HepG2 (cell line): ENCODE measurements around the gene KLHL17. TPM values are rescaled to one million over a fixed set of nuclear protein-coding genes. Genes with fewer than 3 reads are reported as not detected.

ENCODE experiments used
- ATRX ChIP-seq: sonication (generic); formaldehyde crosslinking; IDR thresholded peaks from 2 replicates; pipeline ENCODE4 v1.4.0; 2020; ENCODE audit warnings: missing genetic modification reagents, borderline replicate concordance
- HES4 ChIP-seq: sonication (generic); formaldehyde crosslinking; IDR thresholded peaks from 2 replicates; pipeline ENCODE4 v1.9.0; 2021; ENCODE audit warnings: mild to moderate bottlenecking, missing genetic modification reagents, borderline replicate concordance
- KAT8 ChIP-seq: IDR thresholded peaks from 2 replicates; pipeline ENCODE4 v1.6.1; 2016; ENCODE audit warnings: missing genetic modification reagents, missing compliant biosample characterization
- KLF11 ChIP-seq: IDR thresholded peaks from 2 replicates; pipeline ENCODE4 v1.6.1; 2016; ENCODE audit warnings: missing compliant biosample characterization
- MIER3 ChIP-seq: IDR thresholded peaks from 2 replicates; pipeline ENCODE4 v1.6.1; 2016; ENCODE audit warnings: missing compliant biosample characterization, borderline replicate concordance
- U2AF2 ChIP-seq: fragments of 200-400 bp; formaldehyde crosslinking; IDR thresholded peaks from 2 replicates; pipeline ENCODE4 v1.6.1; 2017; ENCODE audit warnings: low read depth, mild to moderate bottlenecking, low read length
- ZFX ChIP-seq: sonication (generic); formaldehyde crosslinking; IDR thresholded peaks from 2 replicates; pipeline ENCODE4 v1.4.0; 2020; ENCODE audit warnings: mild to moderate bottlenecking, low read depth, missing genetic modification reagents, moderate library complexity
- ZIK1 ChIP-seq: sonication (generic); formaldehyde crosslinking; IDR thresholded peaks from 2 replicates; pipeline ENCODE4 v1.5.0; 2020; ENCODE audit warnings: mild to moderate bottlenecking, low read depth, missing genetic modification reagents, borderline replicate concordance
- ZNF383 ChIP-seq: sonication (generic); formaldehyde crosslinking; IDR thresholded peaks from 2 replicates; pipeline ENCODE4 v1.4.0; 2020; ENCODE audit warnings: missing genetic modification reagents, mild to moderate bottlenecking, borderline replicate concordance
- ZNF430 ChIP-seq: sonication (generic); formaldehyde crosslinking; IDR thresholded peaks from 2 replicates; pipeline ENCODE4 v1.9.0; 2021; ENCODE audit warnings: mild to moderate bottlenecking, missing genetic modification reagents
- ZNF572 ChIP-seq: sonication (generic); formaldehyde crosslinking; IDR thresholded peaks from 2 replicates; pipeline ENCODE4 v1.5.1; 2020; ENCODE audit warnings: mild to moderate bottlenecking, missing genetic modification reagents
- ZNF589 ChIP-seq: sonication (generic); formaldehyde crosslinking; conservative IDR thresholded peaks from 2 replicates; pipeline ENCODE4 v1.8.0; 2022; ENCODE audit warnings: mild to moderate bottlenecking, moderate library complexity, missing genetic modification reagents
- ZNF879 ChIP-seq: sonication (generic); formaldehyde crosslinking; IDR thresholded peaks from 2 replicates; pipeline ENCODE4 v1.8.1; 2023; ENCODE audit warnings: missing genetic modification reagents
- ZSCAN31 ChIP-seq: sonication (generic); formaldehyde crosslinking; IDR thresholded peaks from 2 replicates; pipeline ENCODE4 v1.5.0; 2020; ENCODE audit warnings: low read depth, mild to moderate bottlenecking, missing genetic modification reagents
- polyA plus RNA-seq, 8 experiments: library from polyadenylated mRNA; depleted of rRNA in 3 of 8; stranded (reverse) in 7 of 8; unstranded in 1 of 8; fragments of >200 nt; fragmentation: Illumina TruSeq in 4 of 8; extraction: Trizol in 4 of 8; gene quantifications; 2 replicates each; pipeline versions ENCODE4 v1.2.1 to v1.2.3, GENCODE V29; 2011 to 2016; ENCODE audit warnings: low read depth in 4 of 8, missing spikeins in 1 of 8, mixed read lengths in 1 of 8; ENCODE audit not compliant: insufficient read depth in 1 of 8
- total RNA-seq, 5 experiments: library from RNA; depleted of rRNA; stranded (reverse); fragments of >200 nt; fragmentation: Illumina TruSeq; extraction: Trizol; gene quantifications; 2 replicates each; pipeline ENCODE4 v1.2.3, GENCODE V29; 2016; ENCODE audit warnings: low read depth in 1 of 5
- TF ChIP-seq, protein P1 (sequence below): sonication (generic); formaldehyde crosslinking; IDR thresholded peaks from 2 replicates; pipeline ENCODE4 v1.5.1; 2020; ENCODE audit warnings: mild to moderate bottlenecking, missing genetic modification reagents
- TF ChIP-seq, protein P2 (sequence below): sonication (generic); formaldehyde crosslinking; IDR thresholded peaks from 2 replicates; pipeline ENCODE4 v1.4.0; 2020; ENCODE audit warnings: missing genetic modification reagents
- TF ChIP-seq, protein P3 (sequence below): sonication (generic); formaldehyde crosslinking; IDR thresholded peaks from 2 replicates; pipeline ENCODE4 v1.5.1; 2020; ENCODE audit warnings: missing genetic modification reagents, mild to moderate bottlenecking, borderline replicate concordance
- TF ChIP-seq, protein P4 (sequence below): sonication (generic); formaldehyde crosslinking; IDR thresholded peaks from 2 replicates; pipeline ENCODE4 v1.4.0; 2020; ENCODE audit warnings: missing genetic modification reagents
- TF ChIP-seq, protein P5 (sequence below): sonication (generic); formaldehyde crosslinking; IDR thresholded peaks from 2 replicates; pipeline ENCODE4 v1.9.0; 2021; ENCODE audit warnings: missing genetic modification reagents, borderline replicate concordance

Gene KLHL17
- total and polyA plus RNA-seq, 2 of the 13 experiments (the other 11 are each of a cell fraction or from before 2014, with no cell fraction given) = 9.3 to 24.7 TPM

DNA sequence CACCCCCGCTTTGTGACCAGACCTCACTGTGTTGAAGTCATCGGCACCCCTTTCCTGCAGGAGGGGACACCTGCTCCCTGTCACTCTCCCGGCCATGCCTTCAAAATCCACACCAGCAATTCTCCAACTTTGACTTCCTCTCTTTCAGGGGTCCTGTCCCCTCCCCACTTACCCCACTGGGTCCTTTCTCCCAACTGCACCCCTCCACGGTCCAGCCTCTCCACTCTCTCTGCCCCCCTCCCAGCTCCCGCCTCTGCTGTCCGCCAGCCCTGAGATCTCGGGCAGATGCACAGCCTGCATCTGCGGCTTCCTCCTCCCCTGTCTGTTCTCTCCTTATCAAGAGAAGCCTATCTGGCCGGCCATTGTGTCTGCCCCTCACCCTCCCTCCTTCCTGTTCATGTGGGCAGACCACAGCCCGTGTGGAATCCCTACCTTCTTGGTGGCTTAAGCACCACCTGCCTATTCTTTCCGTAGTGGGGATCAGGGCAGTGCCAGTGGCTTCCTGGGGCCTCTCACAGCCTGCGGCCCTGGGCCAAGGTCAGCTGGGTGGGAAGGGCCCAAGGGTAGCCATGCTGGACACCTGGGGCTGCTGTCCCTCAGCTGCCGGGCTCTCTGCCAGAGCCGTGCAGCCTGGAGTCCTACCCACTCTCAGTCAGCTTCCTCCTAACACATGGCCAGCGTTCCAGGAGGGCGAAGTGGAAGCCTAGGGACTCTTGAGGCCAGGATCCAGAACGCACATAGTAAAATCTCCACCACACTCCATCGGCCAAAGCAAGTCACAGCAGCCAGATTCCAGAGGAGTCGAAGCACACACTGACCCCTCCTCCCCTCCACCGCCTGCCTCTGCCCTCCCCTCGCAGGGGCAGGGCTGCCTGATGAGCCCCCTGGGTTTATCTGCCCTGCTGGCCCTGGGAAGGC is 44.7 kb downstream of the KLHL17 start (continued):
- TF ChIP-seq, protein P1, sequence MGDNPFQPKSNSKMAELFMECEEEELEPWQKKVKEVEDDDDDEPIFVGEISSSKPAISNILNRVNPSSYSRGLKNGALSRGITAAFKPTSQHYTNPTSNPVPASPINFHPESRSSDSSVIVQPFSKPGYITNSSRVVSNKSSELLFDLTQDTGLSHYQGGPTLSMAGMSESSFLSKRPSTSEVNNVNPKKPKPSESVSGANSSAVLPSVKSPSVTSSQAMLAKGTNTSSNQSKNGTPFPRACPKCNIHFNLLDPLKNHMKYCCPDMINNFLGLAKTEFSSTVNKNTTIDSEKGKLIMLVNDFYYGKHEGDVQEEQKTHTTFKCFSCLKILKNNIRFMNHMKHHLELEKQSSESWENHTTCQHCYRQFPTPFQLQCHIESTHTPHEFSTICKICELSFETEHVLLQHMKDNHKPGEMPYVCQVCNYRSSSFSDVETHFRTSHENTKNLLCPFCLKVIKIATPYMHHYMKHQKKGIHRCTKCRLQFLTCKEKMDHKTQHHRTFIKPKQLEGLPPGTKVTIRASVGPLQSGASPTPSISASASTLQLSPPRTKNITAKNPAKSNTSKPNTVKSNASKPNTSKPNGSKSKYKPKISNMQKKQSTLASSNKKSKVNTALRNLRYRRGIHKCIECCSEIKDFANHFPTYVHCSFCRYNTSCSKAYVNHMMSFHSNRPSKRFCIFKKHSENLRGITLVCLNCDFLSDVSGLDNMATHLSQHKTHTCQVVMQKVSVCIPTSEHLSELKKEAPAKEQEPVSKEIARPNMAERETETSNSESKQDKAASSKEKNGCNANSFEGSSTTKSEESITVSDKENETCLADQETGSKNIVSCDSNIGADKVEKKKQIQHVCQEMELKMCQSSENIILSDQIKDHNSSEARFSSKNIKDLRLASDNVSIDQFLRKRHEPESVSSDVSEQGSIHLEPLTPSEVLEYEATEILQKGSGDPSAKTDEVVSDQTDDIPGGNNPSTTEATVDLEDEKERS (CRISPR knock-in tag) = no peak
- TF ChIP-seq, protein P2, sequence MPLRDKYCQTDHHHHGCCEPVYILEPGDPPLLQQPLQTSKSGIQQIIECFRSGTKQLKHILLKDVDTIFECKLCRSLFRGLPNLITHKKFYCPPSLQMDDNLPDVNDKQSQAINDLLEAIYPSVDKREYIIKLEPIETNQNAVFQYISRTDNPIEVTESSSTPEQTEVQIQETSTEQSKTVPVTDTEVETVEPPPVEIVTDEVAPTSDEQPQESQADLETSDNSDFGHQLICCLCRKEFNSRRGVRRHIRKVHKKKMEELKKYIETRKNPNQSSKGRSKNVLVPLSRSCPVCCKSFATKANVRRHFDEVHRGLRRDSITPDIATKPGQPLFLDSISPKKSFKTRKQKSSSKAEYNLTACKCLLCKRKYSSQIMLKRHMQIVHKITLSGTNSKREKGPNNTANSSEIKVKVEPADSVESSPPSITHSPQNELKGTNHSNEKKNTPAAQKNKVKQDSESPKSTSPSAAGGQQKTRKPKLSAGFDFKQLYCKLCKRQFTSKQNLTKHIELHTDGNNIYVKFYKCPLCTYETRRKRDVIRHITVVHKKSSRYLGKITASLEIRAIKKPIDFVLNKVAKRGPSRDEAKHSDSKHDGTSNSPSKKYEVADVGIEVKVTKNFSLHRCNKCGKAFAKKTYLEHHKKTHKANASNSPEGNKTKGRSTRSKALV = no peak
- TF ChIP-seq ZNF589 (CRISPR knock-in tag) (no peak), ZNF572 (CRISPR knock-in tag) (no peak; the same call in 1 of the 2 replicates), ZSCAN31 (CRISPR knock-in tag) (no peak; the same call in 1 of the 2 replicates), HES4 (CRISPR knock-in tag) (no peak), ZNF879 (CRISPR knock-in tag) (0 out of 2 replicates have a peak, but pooled peaks have one; percentile 33), KAT8 (CRISPR knock-in tag) (no peak), ZNF383 (0 out of 2 replicates have a peak, but pooled peaks have one; percentile 6), U2AF2 (no peak), KLF11 (CRISPR knock-in tag) (no peak), MIER3 (no peak), ZNF430 (CRISPR knock-in tag) (peak; percentile 52), ZFX (CRISPR knock-in tag) (peak; percentile 80), ZIK1 (no peak), ATRX (CRISPR knock-in tag) (no peak)
- TF ChIP-seq, protein P3, sequence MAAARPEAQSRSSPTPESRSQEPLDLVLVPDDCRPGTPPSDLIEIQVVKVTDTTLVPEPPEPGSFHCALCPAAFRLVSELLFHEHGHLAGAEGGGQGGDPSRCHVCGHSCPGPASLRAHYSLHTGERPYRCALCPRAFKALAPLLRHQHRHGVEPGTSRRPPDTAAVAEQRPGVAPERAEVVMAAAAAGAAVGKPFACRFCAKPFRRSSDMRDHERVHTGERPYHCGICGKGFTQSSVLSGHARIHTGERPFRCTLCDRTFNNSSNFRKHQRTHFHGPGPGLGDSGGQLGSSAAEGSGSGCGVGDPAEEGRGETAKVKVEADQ (CRISPR knock-in tag) = no peak
- TF ChIP-seq, protein P4, sequence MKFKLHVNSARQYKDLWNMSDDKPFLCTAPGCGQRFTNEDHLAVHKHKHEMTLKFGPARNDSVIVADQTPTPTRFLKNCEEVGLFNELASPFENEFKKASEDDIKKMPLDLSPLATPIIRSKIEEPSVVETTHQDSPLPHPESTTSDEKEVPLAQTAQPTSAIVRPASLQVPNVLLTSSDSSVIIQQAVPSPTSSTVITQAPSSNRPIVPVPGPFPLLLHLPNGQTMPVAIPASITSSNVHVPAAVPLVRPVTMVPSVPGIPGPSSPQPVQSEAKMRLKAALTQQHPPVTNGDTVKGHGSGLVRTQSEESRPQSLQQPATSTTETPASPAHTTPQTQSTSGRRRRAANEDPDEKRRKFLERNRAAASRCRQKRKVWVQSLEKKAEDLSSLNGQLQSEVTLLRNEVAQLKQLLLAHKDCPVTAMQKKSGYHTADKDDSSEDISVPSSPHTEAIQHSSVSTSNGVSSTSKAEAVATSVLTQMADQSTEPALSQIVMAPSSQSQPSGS (CRISPR knock-in tag) = no peak
- TF ChIP-seq, protein P5, sequence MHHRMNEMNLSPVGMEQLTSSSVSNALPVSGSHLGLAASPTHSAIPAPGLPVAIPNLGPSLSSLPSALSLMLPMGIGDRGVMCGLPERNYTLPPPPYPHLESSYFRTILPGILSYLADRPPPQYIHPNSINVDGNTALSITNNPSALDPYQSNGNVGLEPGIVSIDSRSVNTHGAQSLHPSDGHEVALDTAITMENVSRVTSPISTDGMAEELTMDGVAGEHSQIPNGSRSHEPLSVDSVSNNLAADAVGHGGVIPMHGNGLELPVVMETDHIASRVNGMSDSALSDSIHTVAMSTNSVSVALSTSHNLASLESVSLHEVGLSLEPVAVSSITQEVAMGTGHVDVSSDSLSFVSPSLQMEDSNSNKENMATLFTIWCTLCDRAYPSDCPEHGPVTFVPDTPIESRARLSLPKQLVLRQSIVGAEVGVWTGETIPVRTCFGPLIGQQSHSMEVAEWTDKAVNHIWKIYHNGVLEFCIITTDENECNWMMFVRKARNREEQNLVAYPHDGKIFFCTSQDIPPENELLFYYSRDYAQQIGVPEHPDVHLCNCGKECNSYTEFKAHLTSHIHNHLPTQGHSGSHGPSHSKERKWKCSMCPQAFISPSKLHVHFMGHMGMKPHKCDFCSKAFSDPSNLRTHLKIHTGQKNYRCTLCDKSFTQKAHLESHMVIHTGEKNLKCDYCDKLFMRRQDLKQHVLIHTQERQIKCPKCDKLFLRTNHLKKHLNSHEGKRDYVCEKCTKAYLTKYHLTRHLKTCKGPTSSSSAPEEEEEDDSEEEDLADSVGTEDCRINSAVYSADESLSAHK = no peak
